NOMO-1 treated with DMSO at 0.1 percent for 48 hours (cell line): Measurements from ENCODE around the gene HSD11B1.
A peak's percentile ranks its signal among the peaks of the same experiment; 100 is the strongest.
"Not testable (repeated sequence)": the region's sequence is repeated elsewhere in the genome, so short reads cannot be mapped to it uniquely, and the experiment has no call there.

Source experiments
- DNase-seq: peaks from one replicate; lab custom pipeline; 2025; ENCODE audit not compliant: unreplicated experiment; lab: John Stamatoyannopoulos, UW

Gene HSD11B1

GRCh38 chr1:209691237-209691636 is 13.4 kb upstream of the HSD11B1 start:
- DNase-seq: no peak

DNA sequence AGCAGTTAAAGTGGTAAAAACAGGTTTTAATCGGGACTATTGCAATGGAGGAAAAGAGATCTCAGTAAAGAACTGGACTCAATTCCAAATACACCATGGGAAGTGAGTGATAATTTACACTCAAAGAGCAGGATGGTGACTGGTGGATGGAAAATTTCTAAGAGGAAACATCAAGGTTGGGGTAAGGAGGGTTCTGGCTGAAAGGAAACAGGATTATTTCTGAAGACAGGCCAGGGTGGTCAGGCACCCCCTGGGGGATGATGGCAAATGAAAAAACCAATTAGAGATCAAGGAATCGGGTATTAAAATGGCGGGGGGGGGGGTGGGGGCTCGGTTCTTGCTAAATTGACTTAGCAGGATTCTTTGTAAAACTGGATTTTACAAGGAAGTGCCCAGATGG is 12.3 kb upstream of the HSD11B1 start:
- DNase-seq: no peak

- DNase-seq: peak; percentile 80
Measured at GRCh38 chr1:209692745-209693504, 11.7 kb upstream of the HSD11B1 start.

DNA sequence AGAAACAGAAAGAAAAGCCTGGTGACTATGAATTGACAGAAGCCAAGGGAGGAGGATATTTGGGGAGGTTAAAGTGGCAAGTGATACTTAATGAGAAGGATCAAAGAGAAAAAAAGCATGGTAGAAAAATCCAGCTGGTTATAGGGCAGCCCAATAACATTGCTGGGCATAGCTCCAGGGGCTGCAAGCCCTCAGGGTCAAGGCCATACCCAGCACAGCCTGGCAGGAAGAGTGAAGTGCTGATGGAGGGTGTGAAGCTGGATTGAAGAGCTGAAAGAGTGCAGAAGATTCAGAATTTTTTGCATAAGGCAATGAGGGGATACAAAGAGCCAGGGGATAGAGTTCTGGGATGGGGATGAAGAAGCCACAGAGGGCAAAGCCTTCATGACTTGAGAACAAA is 8.0 kb upstream of the HSD11B1 start:
- no peak for DNase-seq

DNA sequence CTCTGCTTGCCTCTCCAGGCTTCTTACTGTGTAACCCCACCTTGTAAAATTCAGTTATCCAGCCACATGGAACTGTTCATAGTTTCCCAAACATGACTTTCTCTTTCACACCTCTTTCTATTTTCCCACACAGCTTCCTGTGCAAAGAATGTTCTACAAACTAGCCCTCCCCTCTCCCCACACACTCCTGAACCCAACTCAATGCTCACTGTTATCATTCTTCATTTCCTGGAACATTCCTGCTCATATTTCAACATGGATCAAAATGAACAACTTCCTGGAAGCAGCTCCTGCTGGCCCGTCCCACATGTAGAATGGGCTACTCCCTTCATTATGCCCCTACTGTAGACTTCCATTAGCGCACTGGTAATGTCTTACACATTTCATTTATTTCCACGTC is 7.5 kb upstream of the HSD11B1 start:
- DNase-seq: no peak

- not testable (repeated sequence) for DNase-seq
Measured at GRCh38 chr1:209700686-209701085, 4.0 kb upstream of the HSD11B1 start.

- no peak for DNase-seq
Measured at GRCh38 chr1:209702832-209703231, 1.8 kb upstream of the HSD11B1 start.

DNA sequence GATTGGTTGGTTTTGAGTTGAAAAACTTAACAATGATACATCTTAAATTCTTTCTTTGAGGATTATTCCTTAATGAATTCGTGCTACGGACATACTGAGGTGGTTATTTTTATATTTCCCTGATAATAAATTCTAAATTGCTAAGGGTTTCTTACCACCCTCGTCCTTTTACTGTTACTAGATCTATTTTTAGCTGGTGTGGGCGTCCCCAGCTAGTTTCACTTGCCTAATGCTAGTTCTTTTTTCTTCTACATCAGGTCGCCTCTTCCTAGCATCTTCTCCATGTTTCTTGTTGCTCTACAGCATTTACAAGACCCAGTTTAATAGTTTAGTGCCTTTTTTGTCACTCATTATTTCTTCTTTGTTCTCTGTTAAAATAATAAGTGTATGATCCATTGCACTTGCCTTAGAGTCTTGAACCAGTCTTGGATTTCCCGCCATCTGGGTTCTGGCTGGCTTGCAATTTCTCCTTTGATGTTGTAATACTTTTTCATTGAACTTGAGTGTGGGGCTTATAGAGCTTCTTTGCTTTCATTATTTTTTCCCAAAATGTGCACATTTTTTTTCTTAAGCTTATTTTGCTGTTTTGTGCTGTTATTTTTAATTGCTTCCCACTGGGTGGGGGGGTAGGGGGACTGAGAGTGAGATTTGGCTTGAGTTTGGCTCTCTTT is 677 bp upstream of the HSD11B1 start:
- DNase-seq: peak; percentile 58

DNA sequence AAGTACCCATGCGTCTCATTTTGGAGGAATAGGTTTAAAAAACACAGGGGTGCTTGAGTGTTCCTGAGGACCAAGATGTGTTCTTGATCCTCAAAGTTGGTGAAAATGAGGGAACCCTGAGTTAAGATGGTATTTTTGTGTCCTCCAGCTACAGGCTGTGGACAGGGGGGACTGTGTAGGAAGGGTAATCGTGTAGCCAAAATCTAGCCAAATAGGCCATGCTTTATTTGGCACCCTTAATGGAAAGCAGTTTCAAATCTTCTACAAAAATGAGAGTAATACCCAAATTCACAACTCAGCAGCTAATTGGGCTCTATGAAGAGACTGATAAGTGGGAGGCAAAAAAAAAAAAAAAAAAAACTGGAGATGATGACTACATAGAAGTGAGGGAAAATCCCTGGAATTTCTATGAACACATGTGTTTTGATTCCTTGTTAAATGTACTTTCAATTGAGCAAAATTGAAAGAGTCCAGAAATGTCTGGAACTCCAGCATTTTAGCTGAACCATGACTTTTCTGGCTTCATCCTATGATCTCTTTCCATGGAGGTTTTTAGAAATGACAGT is 470 bp downstream of the HSD11B1 start:
- no peak for DNase-seq

DNA sequence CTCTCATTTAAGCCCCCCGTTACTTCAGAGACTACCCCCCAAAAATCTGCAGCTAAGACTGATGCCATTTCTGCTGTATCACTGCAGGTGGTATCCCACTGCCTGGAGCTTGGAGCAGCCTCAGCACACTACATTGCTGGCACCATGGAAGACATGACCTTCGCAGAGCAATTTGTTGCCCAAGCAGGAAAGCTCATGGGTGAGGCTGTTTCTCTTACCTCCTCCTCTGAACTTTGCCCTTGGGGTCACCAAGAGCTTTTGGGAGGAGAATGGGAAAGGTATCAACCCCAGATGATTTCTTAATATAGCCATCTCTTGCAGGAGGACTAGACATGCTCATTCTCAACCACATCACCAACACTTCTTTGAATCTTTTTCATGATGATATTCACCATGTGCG is 2.0 kb downstream of the HSD11B1 start:
- DNase-seq: no peak

DNA sequence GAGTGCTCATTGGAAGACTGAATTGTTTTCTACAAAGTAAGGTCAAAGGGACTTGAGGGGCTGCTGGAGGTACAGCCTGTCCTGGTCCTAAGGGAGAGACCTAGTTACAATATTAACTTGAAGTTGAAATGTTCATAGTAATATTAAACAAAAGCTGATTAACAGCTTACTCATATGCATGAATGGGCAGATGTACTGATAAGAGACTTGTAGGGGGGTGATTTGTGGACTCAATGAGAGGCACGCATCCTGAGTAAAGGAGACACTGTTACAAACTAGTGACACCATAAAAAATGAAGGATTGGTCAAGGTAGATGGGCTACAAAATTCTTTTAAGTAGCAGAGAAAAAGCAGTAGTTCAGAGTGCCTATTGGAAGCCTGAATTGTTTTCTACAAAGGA is 2.7 kb downstream of the HSD11B1 start:
- no peak for DNase-seq

DNA sequence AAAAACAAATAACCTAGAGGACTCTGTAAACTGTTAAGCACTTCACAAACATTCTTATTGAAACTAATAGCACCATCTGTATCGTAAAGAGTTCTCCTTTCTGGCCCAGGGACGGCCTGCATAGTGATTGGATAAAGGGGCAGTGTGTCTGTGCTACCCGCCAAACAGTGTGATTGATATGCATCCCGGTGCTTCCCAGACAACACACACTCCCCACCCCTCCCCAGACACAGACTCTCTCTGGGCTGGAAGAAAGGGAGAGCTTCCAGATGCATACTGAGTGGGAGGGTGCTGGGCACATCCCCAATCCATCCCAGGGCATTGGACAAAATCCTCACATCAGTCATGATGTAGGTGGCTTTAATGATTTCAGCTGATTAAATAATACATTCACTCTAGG is 3.7 kb downstream of the HSD11B1 start:
- DNase-seq: no peak

DNA sequence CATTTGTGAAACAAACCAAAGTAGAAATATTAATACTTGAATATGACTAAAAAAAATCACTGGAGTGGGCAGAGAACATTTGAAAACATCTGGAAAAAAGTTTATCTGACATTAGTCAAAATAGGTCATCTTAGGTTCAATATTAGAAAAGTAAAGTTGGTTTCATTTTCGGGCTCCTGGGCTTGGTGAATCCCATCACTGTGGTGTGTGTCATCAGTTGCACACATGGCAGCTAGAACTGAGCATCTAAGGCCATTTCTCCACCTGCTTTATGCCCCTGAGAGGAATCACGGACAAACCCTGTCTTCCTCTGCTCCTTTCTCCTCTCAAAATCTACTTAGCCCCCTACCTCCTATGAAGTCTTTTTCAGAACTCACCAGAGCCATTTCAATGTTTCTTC is 5.4 kb downstream of the HSD11B1 start:
- no peak for DNase-seq

GRCh38 chr1:209710847-209711246 is 6.2 kb downstream of the HSD11B1 start:
- DNase-seq: no peak

GRCh38 chr1:209714338-209714737 is 9.7 kb downstream of the HSD11B1 start:
- no peak for DNase-seq

GRCh38 chr1:209715314-209715713 is 10.7 kb downstream of the HSD11B1 start:
- DNase-seq: no peak

DNA sequence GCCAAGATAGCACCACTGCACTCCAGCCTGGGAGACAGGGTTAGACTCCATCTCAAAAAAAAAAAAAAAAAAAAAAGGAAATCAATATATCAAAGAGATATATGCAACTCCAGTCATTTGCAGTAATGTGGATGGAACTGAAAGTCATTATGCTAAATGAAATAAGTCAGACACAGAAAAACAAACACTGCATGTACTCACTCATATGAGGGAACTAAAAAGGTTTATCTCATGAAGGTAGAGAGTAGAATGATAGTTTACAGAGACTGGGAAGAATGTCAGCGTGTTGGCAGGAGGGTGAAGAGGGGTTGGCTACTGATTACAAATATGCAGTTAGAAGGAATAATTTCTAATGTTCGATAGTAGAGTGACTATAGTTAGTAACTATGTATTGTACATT is 13.2 kb downstream of the HSD11B1 start:
- no peak for DNase-seq

DNA sequence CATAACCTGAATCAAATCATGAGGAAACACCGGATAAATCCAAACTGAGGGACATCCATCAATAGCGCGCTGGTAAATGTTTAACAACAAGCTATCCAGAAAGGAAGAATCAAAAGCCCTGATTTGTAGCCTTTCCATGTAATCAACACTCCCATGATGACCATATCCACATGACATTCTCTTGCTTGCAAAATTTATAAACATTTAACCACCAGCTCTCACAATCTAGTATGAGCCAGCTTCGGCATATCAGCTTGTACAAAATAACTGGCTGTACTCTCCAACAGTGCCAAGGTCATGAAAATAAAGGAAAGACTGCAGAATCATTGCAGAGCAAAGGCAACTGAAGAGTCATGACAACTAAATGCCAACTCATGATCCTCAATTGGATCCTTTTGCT is 15.7 kb downstream of the HSD11B1 start:
- no peak for DNase-seq

DNA sequence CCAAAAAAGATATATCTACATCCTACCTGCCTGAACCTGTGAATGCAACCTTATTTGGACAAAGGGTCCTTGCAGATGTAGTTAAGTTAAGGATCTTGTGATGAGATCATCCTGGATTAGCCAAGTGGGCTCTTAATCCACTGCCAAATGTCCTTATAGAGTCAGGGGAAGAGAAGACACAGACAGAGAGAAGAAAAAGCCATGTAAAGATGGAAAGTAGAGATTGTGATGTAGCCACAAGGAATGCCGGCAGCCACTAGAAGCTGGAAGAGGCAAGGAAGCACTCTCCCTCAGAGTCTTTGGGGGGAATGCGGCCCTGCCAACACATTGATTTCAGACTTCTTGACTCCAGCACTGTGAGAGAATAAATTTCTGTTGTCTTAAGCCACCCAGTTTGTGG is 16.2 kb downstream of the HSD11B1 start:
- DNase-seq: no peak

- DNase-seq: no peak
Measured at GRCh38 chr1:209721323-209721722, 16.7 kb downstream of the HSD11B1 start.

DNA sequence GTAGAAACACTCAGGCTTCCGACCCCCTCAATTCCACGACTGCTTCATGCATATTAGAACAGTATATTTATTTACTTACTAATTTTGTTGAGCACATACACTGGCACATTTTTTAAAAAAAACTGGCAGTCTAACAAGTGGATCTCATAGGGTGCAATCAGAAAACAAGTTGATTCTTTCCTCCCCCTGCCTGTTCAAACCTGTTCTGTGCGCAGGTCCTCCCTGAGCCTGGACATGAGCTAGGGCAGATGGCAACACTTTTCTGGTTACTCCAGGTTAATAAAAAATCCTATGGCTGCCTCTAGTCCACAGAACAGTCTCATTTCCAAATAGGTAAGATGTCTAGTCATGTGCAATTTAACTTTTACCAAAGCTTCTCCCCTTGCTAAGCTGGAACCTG is 18.6 kb downstream of the HSD11B1 start:
- no peak for DNase-seq
